ENCODE measurements around the gene MRS2.

MRS2 gene

GRCh38 chr6:24402697-24403500 is at the start of gene MRS2:
Gene MRS2, plus strand, starts transcription at chr6:24402936. Its CDS starts 111 bp downstream, at chr6:24403047.
- no peak for TF ChIP-seq CTCF (IDR thresholded peaks at IDR 0.05; ENCODE audit: borderline replicate concordance, control extremely low read depth, extremely low read depth, insufficient read depth, missing control alignments)
- peak; percentile 91 for DNase-seq (ENCODE audit: low spot score)
- in situ Hi-C loops (cut with MboI; ENCODE audit: low sequenced_read_pairs, unreplicated experiment) = no loop called here

- TF ChIP-seq CTCF (IDR thresholded peaks at IDR 0.05; ENCODE audit: borderline replicate concordance, control extremely low read depth, extremely low read depth, insufficient read depth, missing control alignments) = no peak
- in situ Hi-C loops (cut with MboI; ENCODE audit: low sequenced_read_pairs, unreplicated experiment) = no loop called here
- DNase-seq (ENCODE audit: low spot score) = no peak
These were observed 48.9 kb upstream of the MRS2 start for GRCh38 chr6:24353861-24354260.

- in situ Hi-C loops (cut with MboI; ENCODE audit: low sequenced_read_pairs, unreplicated experiment) = no loop called here
- no peak for TF ChIP-seq CTCF (IDR thresholded peaks at IDR 0.05; ENCODE audit: borderline replicate concordance, control extremely low read depth, extremely low read depth, insufficient read depth, missing control alignments)
- no peak for DNase-seq (ENCODE audit: low spot score)
These were observed 47.3 kb upstream of the MRS2 start for GRCh38 chr6:24355393-24355792.

- no peak for DNase-seq (ENCODE audit: low spot score)
- in situ Hi-C loops (cut with MboI; ENCODE audit: low sequenced_read_pairs, unreplicated experiment) = no loop called here
- TF ChIP-seq CTCF (IDR thresholded peaks at IDR 0.05; ENCODE audit: borderline replicate concordance, control extremely low read depth, extremely low read depth, insufficient read depth, missing control alignments) = no peak
These were observed 46.3 kb upstream of the MRS2 start for GRCh38 chr6:24356310-24356973.

- in situ Hi-C loops (cut with MboI; ENCODE audit: low sequenced_read_pairs, unreplicated experiment) = no loop called here
- no peak for TF ChIP-seq CTCF (IDR thresholded peaks at IDR 0.05; ENCODE audit: borderline replicate concordance, control extremely low read depth, extremely low read depth, insufficient read depth, missing control alignments)
- DNase-seq (ENCODE audit: low spot score) = peak; percentile 37
These were observed 45.2 kb upstream of the MRS2 start, which contains the start of gene DCDC2 for GRCh38 chr6:24357336-24358218. Gene DCDC2, minus strand, starts transcription at chr6:24358059. Its CDS starts 309 bp downstream, at chr6:24357750.

GRCh38 chr6:24358219-24358821 is 44.4 kb upstream of the MRS2 start:
- in situ Hi-C loops (cut with MboI; ENCODE audit: low sequenced_read_pairs, unreplicated experiment) = no loop called here
- no peak for DNase-seq (ENCODE audit: low spot score)
- no peak for TF ChIP-seq CTCF (IDR thresholded peaks at IDR 0.05; ENCODE audit: borderline replicate concordance, control extremely low read depth, extremely low read depth, insufficient read depth, missing control alignments)
